ENCODE results near the gene ZFHX3. TPM values are rescaled to one million over a fixed set of nuclear protein-coding genes. Genes with fewer than 3 reads are reported as not detected.

ZFHX3 gene
- total and polyA plus RNA-seq, 9 of the 15 experiments (the other 6 are each of a cell fraction or from before 2014, with no cell fraction given), result 0.01 to 0.23 (median 0.06) TPM; not detected in 4

- Histone ChIP-seq H3K4me1 (replicated peaks in 1 of 2; ENCODE audit: control insufficient read depth in 2 of 2, insufficient read depth in 2 of 2, low read length in 2 of 2) (peaks cover 0 to 4% of the 10 kb centered on the region in 2 experiments; a peak in 1 of 5 replicates), H3K9ac (ENCODE audit: insufficient read depth in 1 of 2, low read depth in 2 of 2, low read length in 2 of 2) (no peak overlapping the region), H3K27ac (ENCODE audit: extremely low read depth, low read depth, low read length) (no peak overlapping the region), H3K36me3 (ENCODE audit: control insufficient read depth, insufficient read depth, low read length) (no peaks in the 10 kb centered on the region), H2AFZ (ENCODE audit: low read depth, low read length) (no peak overlapping the region), H3K79me2 (ENCODE audit: control insufficient read depth, insufficient read depth, low read length) (no peaks in the 10 kb centered on the region), H3K4me3 (no peak overlapping the region), H3K27me3 (ENCODE audit: control insufficient read depth in 2 of 2, insufficient read depth in 2 of 2, low read length in 2 of 2) (no peaks in the 10 kb centered on the region), H4K20me1 (replicated peaks; ENCODE audit: control insufficient read depth, insufficient read depth, low read length) (no peaks in the 10 kb centered on the region), H3K9me1 (ENCODE audit: control insufficient read depth, insufficient read depth, low read length) (no peaks in the 10 kb centered on the region), H3K9me3 (replicated peaks; ENCODE audit: control insufficient read depth, insufficient read depth, low read depth, low read length) (no peaks in the 10 kb centered on the region), H3K4me2 (ENCODE audit: insufficient read depth, low read length) (no peak overlapping the region)
- no TSS peak for BruUV-seq (replicated peaks)
- POLR2A ChIA-PET, result interaction anchor here (0.5 to 0.7 kb wide), 2 partner anchors 16 to 525 kb away, joined by 3 to 4 read pairs; no protein-coding TSS in a partner anchor
- intact Hi-C loops (cut with micrococcal nuclease), result no loop called here
- no peak for FAIRE-seq
- no peak for ATAC-seq
- in situ Hi-C loops (cut with MboI), result no loop called here
- no peak for TF ChIP-seq CREB3 (tag; conservative IDR thresholded peaks at IDR 0.05; ENCODE audit: low read depth)
- TF ChIP-seq ZBTB34 (CRISPR knock-in tag; IDR thresholded peaks at IDR 0.05), result no peak
- TF ChIP-seq NCOA2 (IDR thresholded peaks at IDR 0.05; ENCODE audit: partially characterized antibody in 2 of 2), result no peak
- no peak for TF ChIP-seq ZNF444 (CRISPR knock-in tag; IDR thresholded peaks at IDR 0.05)
- TF ChIP-seq ZNF134 (CRISPR knock-in tag; conservative IDR thresholded peaks at IDR 0.05), result no peak
- WGBS (ENCODE audit: insufficient coverage, low coverage, missing lambda C conversion rate), result 64% methylated on average over 10 of the region's 23 CpGs
- CTCF ChIA-PET (ENCODE audit: low intra/inter-chr PET ratio), result no interaction called here
- no peak for DNase-seq (ENCODE audit: extremely low read depth in 1 of 4, low spot score in 3 of 4)
Measured at GRCh38 chr16:72787130-72787513, 260.8 kb downstream of the ZFHX3 start.

Measured in K562 (cell line).